Stimulated activated CD4-positive, alpha-beta T cell treated with anti-CD3 and anti-CD28 coated beads, Interleukin-2, amount 100 ng/mL, for 4 hours (primary cell): ENCODE results near the gene NDUFAF7.
"Not testable (repeated sequence)": the region's sequence is repeated elsewhere in the genome, so short reads cannot be mapped to it uniquely, and the experiment has no call there.

ENCODE experiments used
- DNase-seq: peaks from one replicate; pipeline ENCODE4 v3.0.0-alpha.2; 2020; ENCODE audit warnings: low read depth

The NDUFAF7 gene

DNA sequence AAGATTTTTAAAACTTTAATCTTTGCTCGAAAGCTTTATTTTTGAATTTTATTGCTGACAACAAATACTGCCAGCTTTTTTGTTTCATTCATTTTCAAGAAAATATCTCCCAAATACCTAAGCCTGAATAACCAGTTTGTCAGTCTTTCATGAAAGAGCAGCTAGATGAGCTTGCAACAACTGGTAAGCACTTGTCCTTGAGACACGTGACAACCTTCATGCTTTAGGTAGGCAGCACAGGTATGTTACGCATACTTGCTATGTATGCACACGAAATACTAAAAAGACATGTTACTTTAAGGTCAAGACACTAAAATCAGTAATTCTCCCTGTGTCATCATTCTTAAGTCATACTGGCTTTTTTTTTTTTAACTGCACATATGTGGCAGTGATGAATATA lies 12.4 kb upstream of the NDUFAF7 start:
- no peak for DNase-seq

DNA sequence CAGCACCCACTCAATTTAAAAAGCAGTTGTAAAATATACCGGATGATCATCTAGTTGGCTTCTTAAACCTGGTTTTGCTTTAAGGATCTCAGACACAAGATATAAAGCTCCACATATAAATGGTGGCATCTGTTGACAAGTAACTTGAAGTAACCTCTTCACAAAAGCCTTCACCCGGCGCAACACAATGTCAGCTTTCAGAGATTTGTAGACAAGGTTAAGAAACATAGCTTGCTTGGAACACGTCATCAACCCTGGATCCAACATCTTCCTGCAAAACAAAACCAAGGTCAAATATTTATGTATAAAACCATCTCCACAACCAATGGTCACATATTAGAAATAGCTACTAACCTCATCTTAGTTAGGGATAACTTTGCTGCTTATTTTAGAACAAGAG lies 8.3 kb upstream of the NDUFAF7 start:
- no peak for DNase-seq

DNA sequence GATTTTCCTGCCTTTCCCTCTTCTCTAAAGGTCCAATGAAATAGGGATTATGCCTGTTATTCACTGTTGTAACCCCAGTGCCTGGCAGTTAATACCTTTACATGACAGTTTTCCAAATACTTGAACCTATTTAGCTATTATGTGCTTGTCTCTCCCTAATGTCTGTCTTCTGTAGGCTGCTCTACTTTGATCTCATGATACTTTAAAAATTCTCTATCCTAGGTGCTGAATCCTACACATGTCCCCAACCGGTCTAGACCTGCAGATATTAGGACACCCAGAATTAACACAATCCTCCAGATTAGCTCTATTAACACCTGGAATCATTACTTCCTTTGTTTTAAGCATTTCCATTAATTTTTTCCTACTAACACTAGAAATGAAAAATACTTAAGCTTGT lies 7.4 kb upstream of the NDUFAF7 start:
- DNase-seq: no peak

DNA sequence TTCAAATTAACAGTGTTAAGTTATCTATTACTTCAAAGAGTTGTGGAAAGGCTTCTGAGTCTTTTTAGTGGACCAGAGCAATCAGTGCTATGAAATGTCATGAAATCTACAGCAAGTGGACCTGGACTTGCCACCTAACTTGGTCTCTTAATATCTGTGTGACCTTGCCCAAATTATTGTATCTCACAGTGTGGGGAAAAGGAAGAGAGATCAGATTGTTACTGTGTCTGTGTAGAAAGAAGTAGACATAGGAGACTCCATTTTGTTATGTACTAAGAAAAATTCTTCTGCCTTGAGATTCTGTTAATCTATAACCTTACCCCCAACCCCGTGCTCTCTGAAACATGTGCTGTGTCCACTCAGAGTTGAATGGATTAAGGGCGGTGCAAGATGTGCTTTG lies 6.3 kb upstream of the NDUFAF7 start:
- not testable (repeated sequence) for DNase-seq

DNA sequence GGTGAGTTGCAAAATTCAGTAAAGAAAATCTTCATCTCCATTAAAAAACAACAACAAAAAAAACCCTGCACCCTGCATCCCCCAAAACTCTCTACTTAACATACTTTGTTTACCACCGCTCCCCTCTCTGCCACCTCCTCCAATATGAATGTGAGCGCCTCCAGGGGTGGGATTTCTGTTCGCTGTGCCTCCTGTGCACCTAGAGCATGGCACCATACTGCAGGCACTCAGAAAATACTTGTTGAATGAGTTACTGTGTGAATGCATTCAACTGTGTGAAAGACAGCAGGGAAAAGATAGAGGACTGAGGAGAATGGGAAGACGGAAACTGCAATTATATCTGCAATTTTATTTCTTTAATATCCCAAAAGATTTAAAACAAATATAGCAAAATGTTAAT lies 4.6 kb upstream of the NDUFAF7 start:
- no peak for DNase-seq

DNA sequence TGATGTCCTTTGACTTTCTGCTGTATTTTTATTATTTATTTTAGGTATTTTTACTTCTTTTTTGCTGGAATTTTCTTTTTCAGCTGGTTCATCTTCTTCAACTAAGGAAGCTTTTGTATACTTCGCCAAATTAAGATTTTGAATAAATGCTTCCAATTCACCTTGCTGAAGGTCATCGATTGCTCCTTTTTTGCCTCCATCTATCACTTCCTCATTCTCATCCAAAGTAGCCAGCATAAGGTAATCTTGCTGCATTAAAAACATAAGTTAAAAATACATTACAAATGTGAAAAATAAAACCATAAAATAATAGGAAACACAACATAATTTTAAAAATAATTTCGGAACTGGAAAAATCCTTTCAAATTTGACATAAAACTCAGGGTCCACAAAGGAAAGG lies 2.7 kb upstream of the NDUFAF7 start:
- DNase-seq: no peak

DNA sequence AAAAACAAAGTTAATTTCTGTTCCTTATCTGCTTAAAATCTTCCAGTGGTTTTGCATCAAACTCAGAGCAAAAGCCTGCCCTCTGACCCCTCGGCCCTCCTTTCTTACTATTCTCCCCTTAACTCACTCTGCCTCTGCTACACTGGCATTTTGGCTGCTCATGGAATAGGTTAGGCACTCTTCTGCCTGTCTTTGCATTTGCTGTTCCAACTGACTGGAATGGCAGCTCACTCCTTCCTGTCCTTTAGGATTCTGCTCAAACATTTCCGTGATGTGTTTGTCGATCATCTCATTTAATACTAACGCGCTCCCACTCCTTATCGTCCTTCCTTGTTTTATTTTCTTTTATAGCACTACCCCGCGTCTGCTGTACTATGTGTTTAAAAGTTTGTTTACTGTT lies 877 bp upstream of the NDUFAF7 start:
- DNase-seq: no peak

DNA sequence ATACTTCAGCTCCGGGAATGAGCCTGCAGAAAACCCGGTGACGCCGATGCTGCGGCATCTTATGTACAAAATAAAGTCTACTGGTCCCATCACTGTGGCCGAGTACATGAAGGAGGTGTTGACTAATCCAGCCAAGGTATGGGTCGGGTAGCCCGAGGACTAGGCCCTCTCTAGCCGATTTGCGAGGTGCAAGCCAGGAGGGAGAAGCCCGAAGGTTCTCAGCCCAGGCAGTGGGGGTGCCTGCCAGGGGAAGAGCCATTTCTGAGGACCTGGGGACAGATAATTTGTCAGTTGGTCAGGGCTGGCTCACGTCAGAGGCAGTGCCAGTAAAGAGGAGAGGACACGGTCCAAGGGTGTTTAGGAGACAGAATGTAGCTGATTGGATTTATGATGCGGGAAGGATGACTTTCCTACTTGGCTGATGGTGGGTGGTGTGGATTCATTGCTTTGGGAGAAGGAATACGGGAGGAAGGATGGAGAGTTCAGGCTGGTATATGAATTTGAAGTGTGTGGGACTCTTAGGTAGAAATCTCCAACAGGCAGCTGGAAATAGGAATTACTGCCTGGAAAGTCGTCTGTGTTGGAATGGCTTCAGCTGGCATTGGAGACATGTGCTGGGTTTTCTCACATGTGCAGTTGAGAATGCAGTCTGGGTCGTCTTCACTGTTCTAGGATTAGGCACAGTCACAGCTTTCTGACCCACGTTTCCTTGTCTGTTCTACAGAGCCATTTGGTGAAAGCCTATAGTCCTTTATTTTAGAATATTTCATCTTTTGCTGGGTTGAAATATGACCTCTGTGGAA lies 874 bp downstream of the NDUFAF7 start:
- no peak for DNase-seq

DNA sequence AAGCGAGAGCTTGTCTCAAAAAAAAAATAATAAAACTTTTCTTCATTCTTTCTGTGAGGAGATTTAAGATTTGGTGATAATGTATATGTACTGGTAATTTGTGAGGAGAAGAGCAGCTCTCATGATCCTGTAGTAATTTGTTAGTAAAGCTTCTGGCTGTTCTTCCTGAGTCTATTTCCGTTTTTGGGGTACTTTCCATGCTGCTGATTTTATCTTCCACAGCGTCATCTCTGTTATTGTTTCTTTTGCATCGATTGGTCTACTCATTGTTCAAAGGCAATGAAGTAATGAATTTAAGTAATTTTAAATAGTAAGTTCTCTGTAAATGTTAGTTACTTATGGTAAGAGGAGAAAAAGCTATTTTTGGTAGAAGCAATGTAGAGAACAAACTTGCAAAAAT lies 12.0 kb downstream of the NDUFAF7 start:
- DNase-seq: no peak

DNA sequence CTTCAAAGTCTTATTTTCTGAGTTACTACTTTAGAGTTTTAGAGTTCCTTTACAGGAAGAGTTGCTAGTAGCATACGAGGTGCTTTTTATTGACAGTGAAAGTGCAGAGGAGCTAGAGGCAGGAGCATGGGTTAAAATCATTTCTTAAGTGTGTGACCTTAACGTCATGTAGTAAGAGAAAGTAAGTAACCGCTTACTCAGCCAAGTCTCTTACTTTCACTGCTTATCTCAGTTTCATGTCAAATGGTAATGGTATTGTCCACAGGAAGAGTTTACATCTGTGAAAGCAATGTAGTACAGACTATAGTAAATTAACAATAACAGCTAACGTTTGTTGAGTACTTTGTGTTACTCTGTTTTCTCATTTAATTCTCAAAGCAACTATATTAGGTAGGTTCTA lies 12.6 kb downstream of the NDUFAF7 start:
- DNase-seq: no peak

DNA sequence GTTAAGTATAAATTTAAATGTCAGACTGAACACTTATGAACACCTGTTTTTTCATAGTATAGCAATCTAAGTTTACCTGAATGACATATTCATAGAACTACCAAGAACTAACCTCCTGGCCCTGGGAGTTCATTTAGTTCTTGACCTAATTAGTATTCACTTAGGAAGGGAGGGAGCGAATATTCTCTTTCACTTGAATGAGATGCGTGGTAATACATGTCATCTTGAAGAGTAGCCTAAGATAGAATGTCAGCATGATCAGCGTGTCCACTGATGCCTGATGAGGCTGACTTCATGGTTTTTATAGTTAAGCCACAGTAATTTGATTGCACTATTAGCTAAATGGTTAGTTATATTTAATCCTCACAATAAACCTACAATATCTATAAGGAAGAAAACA lies 13.3 kb downstream of the NDUFAF7 start:
- no peak for DNase-seq

DNA sequence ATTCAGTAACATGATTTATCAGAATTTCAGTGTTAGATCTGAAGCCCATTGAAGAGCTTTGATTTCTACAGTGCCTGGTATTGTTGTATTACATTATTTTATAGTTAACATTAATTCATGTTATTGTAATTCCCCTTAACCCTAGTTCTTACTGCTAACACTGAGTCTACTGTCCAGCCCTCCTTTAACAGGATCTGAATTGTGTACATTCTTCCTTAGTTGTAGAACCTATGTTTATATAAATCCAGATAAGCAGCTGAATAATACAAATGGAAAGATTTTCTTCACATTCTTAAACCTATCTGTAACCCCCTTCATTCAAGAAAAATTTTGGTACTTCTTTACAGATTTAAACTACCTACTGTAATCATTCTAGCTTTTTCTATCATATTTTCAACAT lies 14.7 kb downstream of the NDUFAF7 start:
- DNase-seq: no peak

DNA sequence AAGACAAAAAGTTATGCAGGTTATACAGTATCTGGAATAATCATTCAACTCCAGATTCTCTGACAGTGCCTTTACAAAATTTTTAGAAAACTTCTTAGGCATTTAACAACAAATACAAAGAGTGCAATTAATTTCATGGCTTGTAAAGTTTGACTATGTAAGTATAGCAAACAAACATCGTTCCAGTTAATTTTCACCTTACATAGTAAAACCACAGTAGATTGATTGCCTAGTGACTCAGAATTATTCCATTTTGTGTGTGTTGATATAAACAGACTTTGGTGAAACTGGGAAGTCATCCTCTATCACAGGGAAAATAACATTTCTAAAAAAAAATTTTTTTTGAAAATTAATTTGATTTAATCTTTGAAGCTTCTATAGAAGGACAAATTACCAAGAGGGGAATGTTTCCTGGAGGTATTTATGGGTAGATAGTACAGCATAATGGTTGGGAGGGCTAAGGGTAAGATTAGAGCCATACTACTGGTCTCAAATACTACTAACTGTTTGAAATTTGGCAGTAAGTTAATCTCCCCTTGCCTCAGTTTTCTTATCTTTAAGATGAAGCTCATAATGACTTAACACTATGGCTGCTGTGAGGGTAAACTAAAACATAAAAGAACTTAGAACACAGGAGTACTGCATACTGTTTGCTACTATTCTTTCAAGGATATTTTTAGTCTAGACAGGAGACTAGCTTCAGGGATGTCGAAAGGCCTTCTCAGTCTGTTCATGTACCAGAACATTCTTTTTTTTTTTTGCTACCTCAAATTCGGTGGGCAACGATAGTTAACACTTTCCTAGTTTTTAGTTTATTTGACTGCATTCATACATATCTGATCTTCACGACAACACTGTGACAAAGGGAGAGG lies 19.6 kb downstream of the NDUFAF7 start:
- no peak for DNase-seq

DNA sequence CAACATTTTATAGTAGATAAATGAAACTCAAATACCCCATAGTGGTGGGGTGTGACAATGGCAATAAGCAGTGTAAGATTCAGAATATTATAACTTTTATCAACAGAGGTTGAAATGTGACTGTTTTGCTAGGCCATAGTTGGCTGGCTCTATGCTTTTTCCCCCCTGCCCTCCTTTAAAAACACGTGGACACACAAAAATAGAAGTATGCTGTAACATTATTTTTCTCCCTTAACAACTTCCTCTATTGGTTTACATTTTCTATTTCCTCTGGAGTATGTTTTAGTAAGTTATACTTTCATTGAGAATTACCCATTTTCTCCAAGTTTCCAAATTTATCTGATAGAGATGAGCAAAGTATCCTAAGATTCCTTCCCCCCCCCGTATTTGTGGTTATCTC lies 31.1 kb downstream of the NDUFAF7 start:
- no peak for DNase-seq

DNA sequence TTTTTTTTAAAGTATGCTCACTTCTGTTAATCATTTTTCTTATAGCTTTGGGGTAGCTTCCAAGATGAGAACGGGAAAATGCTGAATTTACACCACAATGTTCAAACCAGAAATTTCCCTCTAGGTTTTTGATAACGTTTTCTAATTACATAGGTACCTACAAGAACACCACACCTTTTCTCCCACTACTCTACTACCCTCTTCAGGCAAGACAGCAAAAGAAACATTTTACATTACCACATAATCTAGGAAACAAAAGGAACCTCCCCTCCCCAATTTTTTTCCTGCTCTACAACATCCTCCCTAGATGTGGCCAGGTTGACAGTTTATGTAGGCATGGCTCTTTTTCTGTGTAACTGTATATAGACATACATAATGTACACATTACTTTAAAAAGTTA lies 32.4 kb downstream of the NDUFAF7 start:
- DNase-seq: no peak

DNA sequence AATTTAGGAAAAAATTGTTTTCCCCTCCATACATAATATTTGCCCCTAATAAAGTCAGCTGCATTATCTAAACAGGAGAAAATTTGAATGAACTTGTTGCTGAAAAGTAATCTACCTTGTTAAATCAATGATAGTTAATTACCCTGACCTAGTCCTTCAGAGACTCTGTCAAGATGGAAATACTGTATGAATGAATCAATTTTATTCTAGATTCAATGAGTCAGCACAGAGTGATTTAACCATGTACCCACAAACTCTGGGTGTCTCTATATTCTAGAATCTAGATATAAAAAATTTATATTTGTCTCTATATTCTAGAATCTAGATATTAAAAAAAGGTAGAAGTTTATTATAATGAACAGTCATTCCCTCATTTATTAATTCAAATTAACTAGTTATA lies 36.2 kb downstream of the NDUFAF7 start:
- DNase-seq: no peak

DNA sequence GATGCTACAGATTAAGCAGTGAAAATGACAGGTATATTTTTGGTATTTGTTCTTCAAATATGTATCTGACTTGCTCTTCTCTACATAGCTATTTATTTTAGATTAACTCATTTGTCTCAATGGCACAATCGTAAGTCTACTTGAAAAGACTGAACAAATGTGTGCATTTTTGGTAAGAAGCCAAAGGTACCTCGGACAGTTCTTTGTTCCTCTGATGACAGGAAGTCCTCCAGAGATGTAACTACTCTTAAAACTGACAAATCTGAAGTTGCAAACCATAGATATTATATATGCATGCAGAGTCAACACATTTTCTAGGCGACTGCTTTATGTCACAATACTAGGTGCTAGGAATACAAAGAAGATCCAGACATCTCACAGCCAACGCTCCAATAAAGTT lies 36.7 kb downstream of the NDUFAF7 start:
- no peak for DNase-seq

DNA sequence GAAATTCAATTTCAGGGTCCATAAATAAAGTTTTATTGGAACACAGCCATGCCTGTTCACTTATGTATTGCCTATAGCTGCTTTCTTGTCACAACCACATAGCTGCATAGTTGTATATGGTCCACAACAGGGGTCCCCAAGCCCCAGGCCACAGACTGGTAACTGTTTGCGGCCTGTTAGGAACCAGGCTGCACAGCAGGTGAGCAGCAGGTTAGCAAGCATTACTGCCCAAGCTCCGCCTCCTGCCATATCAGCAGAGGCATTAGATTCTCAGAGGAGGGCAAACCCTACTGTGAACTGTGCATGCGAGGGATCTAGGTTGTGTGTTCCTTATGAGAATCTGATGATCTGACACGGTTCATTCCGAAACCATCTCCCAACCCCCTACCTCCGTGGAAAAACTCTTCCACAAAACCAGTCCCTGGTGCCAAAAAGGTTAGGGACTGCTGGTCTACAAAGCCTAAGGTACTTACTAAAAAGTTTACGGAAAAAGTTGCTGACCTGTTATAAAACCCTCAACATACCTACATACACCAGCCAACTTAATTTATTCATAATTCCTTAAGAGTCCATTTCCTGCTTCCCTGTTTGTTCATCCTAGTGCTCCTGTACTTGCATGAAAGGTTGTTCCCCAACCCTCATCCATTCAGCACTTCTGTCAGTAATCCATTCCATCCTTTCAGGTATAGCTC lies 40.1 kb downstream of the NDUFAF7 start:
- DNase-seq: no peak

DNA sequence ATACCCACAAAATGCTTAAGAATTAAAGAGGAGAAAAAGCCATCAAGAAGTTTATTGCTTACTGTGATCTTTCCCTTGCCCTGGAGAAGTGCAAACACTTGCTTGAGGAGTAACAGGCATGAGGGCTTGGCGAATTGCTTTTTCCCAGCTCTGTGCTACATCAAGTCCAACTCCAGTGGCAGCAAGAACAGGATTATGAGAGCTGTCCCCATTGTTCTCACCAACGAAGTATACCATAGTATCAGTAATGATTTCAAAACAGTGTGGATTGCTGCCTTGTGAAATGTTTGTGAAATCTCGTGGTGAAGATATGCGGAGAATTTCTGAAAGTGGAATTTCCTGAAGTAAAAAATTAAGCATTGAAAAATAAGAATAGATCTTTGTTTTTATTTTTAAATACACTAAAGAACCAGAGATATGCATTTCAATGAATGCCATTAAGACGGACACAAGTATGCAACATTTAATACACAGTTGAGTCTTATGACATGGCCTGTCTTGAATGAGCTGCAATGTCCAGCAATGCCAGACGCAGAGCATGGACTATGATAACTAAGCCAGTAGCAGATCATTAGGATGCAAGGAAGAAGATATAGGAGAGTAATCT lies 43.0 kb downstream of the NDUFAF7 start:
- DNase-seq: no peak

DNA sequence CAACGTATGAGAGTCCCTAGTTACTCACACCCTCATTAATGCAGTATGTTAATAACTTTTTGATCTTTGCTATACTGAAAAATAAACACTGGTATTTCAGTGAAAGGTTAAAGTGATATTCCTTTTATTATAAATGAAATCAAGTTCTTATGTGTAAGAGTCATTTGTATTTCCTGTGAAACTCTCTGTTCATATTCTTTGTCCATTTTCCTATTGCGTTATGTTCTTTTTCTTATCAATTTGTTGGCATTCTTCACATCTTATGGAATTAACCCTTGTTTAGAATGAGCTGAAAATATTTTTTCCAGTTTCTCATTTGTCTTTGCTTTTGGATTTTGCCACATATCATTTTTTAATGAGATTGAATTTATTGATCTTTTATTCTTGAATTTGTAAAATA lies 44.8 kb downstream of the NDUFAF7 start:
- DNase-seq: no peak

DNA sequence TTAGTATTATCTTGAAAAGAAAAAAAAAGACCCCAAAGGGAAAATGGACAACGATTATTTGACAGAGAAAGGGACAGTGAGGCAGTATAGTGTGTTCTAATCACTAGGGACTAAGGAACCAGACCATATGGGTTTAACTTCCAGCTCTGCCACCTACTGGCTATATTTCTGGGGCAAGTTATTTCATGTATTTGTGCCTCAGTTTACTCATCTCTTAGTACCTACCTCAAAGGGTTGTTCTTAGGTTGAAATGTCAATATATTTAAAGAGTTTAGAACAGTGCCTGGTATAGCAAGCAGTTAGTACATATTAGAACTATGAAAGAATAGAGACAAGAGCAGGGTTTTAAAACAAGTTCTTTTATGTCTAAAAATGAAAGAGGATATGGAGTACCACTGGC lies 50.5 kb downstream of the NDUFAF7 start:
- DNase-seq: no peak

DNA sequence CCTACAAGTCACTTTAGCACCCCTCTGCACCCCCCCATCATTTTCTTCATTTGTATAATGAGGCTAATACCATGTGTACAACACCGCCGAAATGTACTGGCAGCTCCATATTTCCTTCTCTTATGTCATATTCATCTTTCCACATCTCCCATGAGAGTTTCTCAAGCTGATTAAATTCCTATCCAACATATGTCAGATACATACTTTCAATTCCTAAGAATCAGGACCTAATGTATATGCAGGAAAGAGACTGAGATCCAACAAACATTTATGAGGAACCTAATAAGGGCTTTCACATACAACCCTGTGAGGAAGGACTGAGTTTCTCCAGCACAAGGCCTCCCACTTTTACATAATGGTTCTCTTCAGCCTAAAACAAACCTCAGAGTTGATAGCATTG lies 51.3 kb downstream of the NDUFAF7 start:
- no peak for DNase-seq

DNA sequence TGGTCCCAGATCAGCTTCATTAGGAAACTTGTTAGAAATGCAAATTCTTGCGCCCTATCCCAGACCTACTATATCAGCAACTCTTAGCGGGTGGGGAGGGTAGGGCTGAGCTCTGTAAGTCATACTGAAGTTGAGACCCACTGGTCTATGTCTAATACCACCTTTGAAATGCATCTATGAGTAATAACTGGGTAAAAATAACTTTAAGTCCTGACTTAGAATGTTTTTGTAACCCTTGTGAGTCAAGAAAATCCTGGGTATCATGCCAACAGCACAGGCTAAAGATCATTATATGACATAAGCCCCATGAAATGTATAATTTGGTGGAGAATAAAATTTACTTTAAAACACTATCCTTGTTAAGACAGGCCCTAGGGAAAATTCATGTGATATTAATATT lies 51.7 kb downstream of the NDUFAF7 start:
- no peak for DNase-seq
